ENCODE data around the gene BID. TPM values are rescaled to one million over a fixed set of nuclear protein-coding genes. Genes with fewer than 3 reads are reported as not detected.

The BID gene
- total and polyA plus RNA-seq, 2 of the 4 experiments (the other 2 are of a cell fraction) = 69.5 to 240 TPM

DNA sequence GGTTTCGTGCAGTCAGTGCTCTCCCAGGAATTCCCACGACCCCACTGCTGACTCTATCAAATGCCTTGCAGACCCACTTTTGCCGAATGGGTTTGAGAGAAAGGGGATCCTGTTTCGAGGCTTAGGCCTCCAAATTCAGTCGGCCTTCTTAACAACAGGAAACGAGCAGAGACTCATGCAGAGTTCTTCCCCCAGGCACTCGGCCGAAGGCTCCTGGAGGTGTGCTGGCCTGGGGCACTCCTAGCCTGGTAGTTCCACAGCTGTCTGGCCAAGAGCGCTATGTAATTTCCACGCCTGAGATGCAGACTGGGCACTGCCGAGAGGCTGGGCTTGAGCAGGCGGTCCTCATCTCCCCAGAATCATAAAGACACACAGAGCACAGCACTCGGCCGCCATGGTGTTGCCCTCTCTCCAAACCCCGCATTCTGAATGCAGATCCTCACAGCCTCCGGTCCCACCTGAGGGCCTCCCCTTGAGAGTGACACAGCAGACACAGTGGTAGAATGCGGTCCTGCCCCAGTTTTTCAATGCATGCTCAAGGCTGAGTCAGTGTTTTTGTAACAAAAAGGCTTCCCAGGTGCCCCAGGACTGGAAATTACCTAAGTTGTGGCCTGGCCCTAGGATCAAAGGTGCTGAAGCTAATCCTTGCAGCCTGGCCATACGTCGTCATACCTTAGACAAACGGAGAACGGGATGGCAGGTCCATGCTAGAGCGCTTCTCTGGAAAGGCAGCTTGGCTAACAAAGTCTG is 30.2 kb upstream of the BID start:
- ATAC-seq (ENCODE audit: low read depth) = no peak
- no TSS peak for BruUV-seq (replicated peaks)

More for the DNA sequence above, 30.2 kb upstream of the BID start:
- H2BK120ac ChIP-seq (ENCODE audit: low read depth, low read length) = no peak overlapping the region
- no peak overlapping the region for H4K5ac ChIP-seq (ENCODE audit: low read depth, low read length)
- H3K27me3 ChIP-seq (ENCODE audit: control insufficient read depth, insufficient read depth, low read length) = no peaks in the 10 kb centered on the region
- no peak overlapping the region for H3K14ac ChIP-seq (replicated peaks; ENCODE audit: low read depth, low read length)
- H3K4me1 ChIP-seq (ENCODE audit: control insufficient read depth, insufficient read depth, low read length) = peaks cover 9% of the 10 kb centered on the region
- no peak overlapping the region for H2AK5ac ChIP-seq (ENCODE audit: low read depth, low read length)
- ChIA-PET CTCF (no interaction called here), POLR2A (ENCODE audit: unreplicated experiment) (no interaction called here)
- no peaks in the 10 kb centered on the region; the same call in 1 of the 2 replicates for H3K9me1 ChIP-seq (ENCODE audit: insufficient read depth, low read length)
- H2AK9ac ChIP-seq (replicated peaks; ENCODE audit: low read depth, low read length, poor library complexity) = no peak overlapping the region
- H3K4me2 ChIP-seq (ENCODE audit: low read depth, low read length) = no peak overlapping the region
- H3K36me3 ChIP-seq (ENCODE audit: control insufficient read depth, insufficient read depth, low read length) = peaks cover 20% of the 10 kb centered on the region
- H3K4me3 ChIP-seq (ENCODE audit: insufficient read depth, low read depth, low read length) = no peak overlapping the region
- in situ Hi-C loops (cut with MboI; ENCODE audit: low sequenced_read_pairs) = loop anchor here (25.0 kb wide), 1 partner anchor 717 kb away; the partner anchor contains the start of gene IL17RA
- H2BK5ac ChIP-seq (ENCODE audit: low read depth, low read length, poor library complexity, severe bottlenecking) = no peak overlapping the region
- no peak for DNase-seq
- no peaks in the 10 kb centered on the region for H3K9me3 ChIP-seq (ENCODE audit: control insufficient read depth, insufficient read depth, low read length)
- H3K27ac ChIP-seq (ENCODE audit: insufficient read depth, low read length) = no peak overlapping the region
- no peak overlapping the region for H2AFZ ChIP-seq (replicated peaks; ENCODE audit: low read length, poor library complexity)
- intact Hi-C loops (cut with micrococcal nuclease) = no loop called here
- dilution Hi-C loops (cut with HindIII; ENCODE audit: low sequenced_read_pairs, unreplicated experiment) = no loop called here
- no peaks in the 10 kb centered on the region for H4K20me1 ChIP-seq (ENCODE audit: insufficient read depth, low read length)
- no peak overlapping the region for H2BK15ac ChIP-seq (ENCODE audit: low read depth, low read length)
- no peak overlapping the region for H3K4ac ChIP-seq (ENCODE audit: low read depth, low read length)
- H3K56ac ChIP-seq (ENCODE audit: extremely low read depth, insufficient read depth, low read length) = no peak overlapping the region
- TF ChIP-seq RAD21 (IDR thresholded peaks at IDR 0.05; ENCODE audit: low read length) = no peak
- TF ChIP-seq POLR2A (IDR thresholded peaks at IDR 0.05; ENCODE audit: low read depth, low read length) = no peak
- no peak for TF ChIP-seq MXI1 (IDR thresholded peaks at IDR 0.05; ENCODE audit: borderline replicate concordance, low read depth, low read length)
- TF ChIP-seq CEBPB (IDR thresholded peaks at IDR 0.05; ENCODE audit: low read depth, low read length) = no peak
- TF ChIP-seq MAZ (IDR thresholded peaks at IDR 0.05; ENCODE audit: borderline replicate concordance, low read depth, low read length) = no peak
- no peak for TF ChIP-seq RCOR1 (IDR thresholded peaks at IDR 0.05; ENCODE audit: insufficient replicate concordance, low read length)
- TF ChIP-seq SMC3 (IDR thresholded peaks at IDR 0.05; ENCODE audit: low read depth, low read length) = no peak
- H2BK20ac ChIP-seq (ENCODE audit: low read depth, low read length) = no peak overlapping the region
- 95% methylated on average over 13 of the region's 22 CpGs; no CpG with 5 or more reads in 1 of the 2 experiments for WGBS, 2 experiments (ENCODE audit: extremely low coverage in 2 of 2, insufficient read length in 1 of 2)
- no peaks in the 10 kb centered on the region for H3K79me1 ChIP-seq (ENCODE audit: low read depth in 1 of 2, low read length in 2 of 2)
- H3K18ac ChIP-seq (ENCODE audit: low read depth, low read length) = no peak overlapping the region
- H3K9ac ChIP-seq (ENCODE audit: low read depth, low read length) = no peak overlapping the region
- H3K23ac ChIP-seq (ENCODE audit: low read depth, low read length) = no peak overlapping the region
- no peak overlapping the region for H4K91ac ChIP-seq (ENCODE audit: insufficient read depth, low read depth, low read length)
- H4K8ac ChIP-seq (ENCODE audit: low read depth in 2 of 2, low read length in 2 of 2) = no peak overlapping the region
